Activated naive CD8-positive, alpha-beta T cell treated with anti-CD3 and anti-CD28 coated beads, Interleukin-2, amount 50 U/mL, for 16 hours (primary cell): Measurements from ENCODE around the gene TSKU.
"Not testable (repeated sequence)": the region's sequence is repeated elsewhere in the genome, so short reads cannot be mapped to it uniquely, and the experiment has no call there.

Experiments used
- DNase-seq: peaks from one replicate; pipeline ENCODE4 v3.0.0-alpha.2; 2020; ENCODE audit warnings: low read depth, low spot score

TSKU gene

GRCh38 chr11:76800466-76801200, 17.5 kb downstream of the TSKU start:
- DNase-seq, result no peak

- no peak for DNase-seq
Observed at GRCh38 chr11:76801225-76801624, 18.1 kb downstream of the TSKU start.

- DNase-seq, result no peak
Observed at GRCh38 chr11:76801736-76802135, 18.6 kb downstream of the TSKU start.

GRCh38 chr11:76802151-76802550, 19.0 kb downstream of the TSKU start:
- no peak for DNase-seq

- DNase-seq, result no peak
Observed at GRCh38 chr11:76802621-76803020, 19.5 kb downstream of the TSKU start.

GRCh38 chr11:76803023-76803422, 19.9 kb downstream of the TSKU start:
- no peak for DNase-seq

- peak; percentile 43 for DNase-seq
Observed at GRCh38 chr11:76803811-76804600, 20.9 kb downstream of the TSKU start.

GRCh38 chr11:76805206-76805913, 22.2 kb downstream of the TSKU start:
- DNase-seq, result no peak

GRCh38 chr11:76806131-76806530, 23.0 kb downstream of the TSKU start:
- no peak for DNase-seq

- DNase-seq, result no peak
Observed at GRCh38 chr11:76806608-76807205, 23.6 kb downstream of the TSKU start.

GRCh38 chr11:76807206-76807875, 24.2 kb downstream of the TSKU start:
- peak; percentile 29 for DNase-seq

- DNase-seq, result no peak
Observed at GRCh38 chr11:76808171-76808570, 25.0 kb downstream of the TSKU start.

GRCh38 chr11:76808996-76809395, 25.8 kb downstream of the TSKU start:
- no peak for DNase-seq

GRCh38 chr11:76810151-76810853, 27.1 kb downstream of the TSKU start:
- no peak for DNase-seq

- DNase-seq, result no peak
Observed at GRCh38 chr11:76811259-76811658, 28.1 kb downstream of the TSKU start.

GRCh38 chr11:76814414-76814813, 31.3 kb downstream of the TSKU start:
- DNase-seq, result no peak

GRCh38 chr11:76815678-76816077, 32.5 kb downstream of the TSKU start:
- not testable (repeated sequence) for DNase-seq

- DNase-seq, result no peak
Observed at GRCh38 chr11:76820184-76820566, 37.0 kb downstream of the TSKU start.

GRCh38 chr11:76821396-76821795, 38.2 kb downstream of the TSKU start:
- not testable (repeated sequence) for DNase-seq

GRCh38 chr11:76822406-76822805, 39.2 kb downstream of the TSKU start:
- no peak for DNase-seq
